Measurements from ENCODE around the gene FAHD1. TPM values are rescaled to one million over a fixed set of nuclear protein-coding genes. Genes with fewer than 3 reads are reported as not detected.

The FAHD1 gene
- total RNA-seq, 1 donor from 2014 or later, result 16.1 TPM

GRCh38 chr16:1831186-1832075, 4.4 kb downstream of the FAHD1 start:
- peaks cover 26% of the 10 kb centered on the region for H3K4me1 ChIP-seq
- H3K9me3 ChIP-seq, result no peaks in the 10 kb centered on the region
- no peak overlapping the region for H3K4me3 ChIP-seq
- intact Hi-C loops (cut with DNase I), result no loop called here
- DNase-seq, result no peak
- TF ChIP-seq CTCF (IDR thresholded peaks at IDR 0.05), result no peak
- H3K27me3 ChIP-seq (ENCODE audit: low read depth), result no peaks in the 10 kb centered on the region
- ATAC-seq, result no peak
- no peak overlapping the region for H3K27ac ChIP-seq
- peaks cover 16% of the 10 kb centered on the region for H3K36me3 ChIP-seq

- intact Hi-C loops (cut with DNase I), result no loop called here
- TF ChIP-seq CTCF (IDR thresholded peaks at IDR 0.05), result no peak
- Histone ChIP-seq H3K27me3 (ENCODE audit: low read depth) (no peaks in the 10 kb centered on the region), H3K27ac (no peak overlapping the region), H3K4me1 (peaks cover 21% of the 10 kb centered on the region), H3K36me3 (peaks cover 16% of the 10 kb centered on the region), H3K4me3 (no peak overlapping the region), H3K9me3 (no peaks in the 10 kb centered on the region)
- ATAC-seq, result peak in 1 of 2 donors; percentile 15
- DNase-seq, result no peak
These were observed 5.9 kb downstream of the FAHD1 start for GRCh38 chr16:1832838-1833454.

GRCh38 chr16:1834096-1834495, 7.1 kb downstream of the FAHD1 start:
- intact Hi-C loops (cut with DNase I), result no loop called here
- Histone ChIP-seq H3K9me3 (no peaks in the 10 kb centered on the region), H3K4me1 (peaks cover 10% of the 10 kb centered on the region), H3K36me3 (peaks cover 13% of the 10 kb centered on the region), H3K27ac (no peak overlapping the region), H3K27me3 (ENCODE audit: low read depth) (no peaks in the 10 kb centered on the region), H3K4me3 (no peak overlapping the region)
- no peak for TF ChIP-seq CTCF (IDR thresholded peaks at IDR 0.05)
- DNase-seq (no peak), ATAC-seq (no peak)

- Histone ChIP-seq H3K4me3 (no peak overlapping the region), H3K4me1 (no peaks in the 10 kb centered on the region), H3K36me3 (no peaks in the 10 kb centered on the region), H3K27ac (no peak overlapping the region), H3K27me3 (ENCODE audit: low read depth) (no peaks in the 10 kb centered on the region), H3K9me3 (no peaks in the 10 kb centered on the region)
- DNase-seq (no peak), ATAC-seq (no peak)
- intact Hi-C loops (cut with DNase I), result no loop called here
- TF ChIP-seq CTCF (IDR thresholded peaks at IDR 0.05), result no peak
These were observed 12.5 kb downstream of the FAHD1 start for GRCh38 chr16:1839554-1839953.

GRCh38 chr16:1845985-1846384, 19.0 kb downstream of the FAHD1 start:
- intact Hi-C loops (cut with DNase I), result no loop called here
- no peak for TF ChIP-seq CTCF (IDR thresholded peaks at IDR 0.05)
- DNase-seq (no peak), ATAC-seq (no peak)
- Histone ChIP-seq H3K9me3 (no peaks in the 10 kb centered on the region), H3K4me1 (no peaks in the 10 kb centered on the region), H3K27me3 (ENCODE audit: low read depth) (no peaks in the 10 kb centered on the region), H3K36me3 (no peaks in the 10 kb centered on the region), H3K4me3 (no peak overlapping the region), H3K27ac (no peak overlapping the region)

All from lower lobe of right lung (tissue), 2 donors.